ENCODE data around the gene ACSM2B.

ACSM2B gene

GRCh38 chr16:20620003-20620402 lies 43.8 kb upstream of the ACSM2B start:
- in situ Hi-C loops (cut with MboI; ENCODE audit: low sequenced_read_pairs, unreplicated experiment): no loop called here
- TF ChIP-seq CTCF (IDR thresholded peaks at IDR 0.05; ENCODE audit: borderline replicate concordance, control extremely low read depth, extremely low read depth, insufficient read depth, missing control alignments): no peak
- DNase-seq (ENCODE audit: low spot score): no peak

DNA sequence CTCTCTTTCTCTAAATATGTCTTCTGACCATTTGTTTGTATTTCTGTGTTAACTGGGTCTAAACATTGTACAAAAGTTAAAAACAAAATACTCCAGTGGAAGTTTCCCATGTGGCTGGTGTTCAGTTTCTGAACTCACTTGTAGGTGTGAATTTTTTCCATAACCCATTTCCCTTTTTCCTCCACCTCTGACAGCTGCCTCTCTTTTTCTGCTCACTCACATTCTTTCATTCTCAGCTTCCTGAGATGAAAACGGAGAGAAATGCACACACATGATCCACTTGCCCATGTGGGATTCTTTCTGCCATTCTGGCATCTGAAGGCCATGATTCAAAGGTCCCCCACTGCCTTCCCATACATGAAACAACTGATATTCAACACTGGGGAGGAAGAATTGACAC lies 41.1 kb upstream of the ACSM2B start:
- DNase-seq (ENCODE audit: low spot score): no peak
- in situ Hi-C loops (cut with MboI; ENCODE audit: low sequenced_read_pairs, unreplicated experiment): no loop called here
- TF ChIP-seq CTCF (IDR thresholded peaks at IDR 0.05; ENCODE audit: borderline replicate concordance, control extremely low read depth, extremely low read depth, insufficient read depth, missing control alignments): no peak

DNA sequence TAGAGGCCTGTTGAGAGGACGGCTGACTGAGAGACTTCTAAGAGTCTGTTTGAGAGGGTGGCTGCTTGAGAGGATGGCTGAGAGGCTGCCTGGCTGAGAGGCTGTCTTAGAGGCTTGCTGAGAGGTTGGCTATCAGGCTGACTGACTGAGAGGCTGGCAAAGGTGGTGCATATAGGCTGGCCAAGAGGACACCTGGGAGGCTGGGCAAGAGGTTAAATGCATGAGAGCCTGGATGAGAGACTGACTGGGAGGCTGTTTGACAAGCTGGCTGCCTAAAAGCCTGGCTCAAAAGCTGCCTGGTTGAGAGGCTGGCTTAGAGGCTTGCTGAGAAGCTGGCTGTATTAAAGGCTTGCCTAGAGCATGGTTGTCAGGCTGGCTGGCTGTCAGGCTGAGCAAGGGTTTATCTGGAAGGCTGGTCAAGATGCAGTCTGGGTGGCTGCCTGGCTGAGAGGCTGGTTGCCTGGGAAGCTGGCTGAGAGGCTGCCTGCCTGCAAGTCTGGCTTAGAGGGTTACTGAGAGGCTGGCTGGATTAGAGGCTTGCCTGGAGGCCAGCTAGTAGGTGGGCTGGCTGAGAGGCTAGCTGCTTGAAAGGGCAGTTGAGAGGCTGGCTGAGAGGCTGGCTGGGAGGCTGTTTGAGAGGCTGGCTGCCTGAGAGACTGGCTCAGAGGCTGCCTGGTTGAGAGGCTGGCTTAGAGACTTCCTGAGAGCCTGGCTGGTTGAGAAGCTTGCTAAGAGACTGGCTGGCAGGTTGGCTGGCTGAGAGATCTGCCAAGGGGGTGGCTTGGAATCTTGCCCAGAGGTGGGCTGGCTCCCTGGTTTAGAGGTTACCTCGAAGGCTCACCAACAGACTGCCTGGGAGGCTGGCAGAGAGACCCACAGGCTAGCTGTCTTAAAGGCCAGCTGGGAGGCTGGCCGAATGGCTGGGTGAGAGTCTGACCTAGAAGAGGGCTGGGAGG lies 38.3 kb upstream of the ACSM2B start:
- no peak for DNase-seq (ENCODE audit: low spot score)
- in situ Hi-C loops (cut with MboI; ENCODE audit: low sequenced_read_pairs, unreplicated experiment): no loop called here
- no peak for TF ChIP-seq CTCF (IDR thresholded peaks at IDR 0.05; ENCODE audit: borderline replicate concordance, control extremely low read depth, extremely low read depth, insufficient read depth, missing control alignments)

- in situ Hi-C loops (cut with MboI; ENCODE audit: low sequenced_read_pairs, unreplicated experiment): no loop called here
- TF ChIP-seq CTCF (IDR thresholded peaks at IDR 0.05; ENCODE audit: borderline replicate concordance, control extremely low read depth, extremely low read depth, insufficient read depth, missing control alignments): no peak
- no peak for DNase-seq (ENCODE audit: low spot score)
Measured at GRCh38 chr16:20613481-20614185, 37.5 kb upstream of the ACSM2B start.

DNA sequence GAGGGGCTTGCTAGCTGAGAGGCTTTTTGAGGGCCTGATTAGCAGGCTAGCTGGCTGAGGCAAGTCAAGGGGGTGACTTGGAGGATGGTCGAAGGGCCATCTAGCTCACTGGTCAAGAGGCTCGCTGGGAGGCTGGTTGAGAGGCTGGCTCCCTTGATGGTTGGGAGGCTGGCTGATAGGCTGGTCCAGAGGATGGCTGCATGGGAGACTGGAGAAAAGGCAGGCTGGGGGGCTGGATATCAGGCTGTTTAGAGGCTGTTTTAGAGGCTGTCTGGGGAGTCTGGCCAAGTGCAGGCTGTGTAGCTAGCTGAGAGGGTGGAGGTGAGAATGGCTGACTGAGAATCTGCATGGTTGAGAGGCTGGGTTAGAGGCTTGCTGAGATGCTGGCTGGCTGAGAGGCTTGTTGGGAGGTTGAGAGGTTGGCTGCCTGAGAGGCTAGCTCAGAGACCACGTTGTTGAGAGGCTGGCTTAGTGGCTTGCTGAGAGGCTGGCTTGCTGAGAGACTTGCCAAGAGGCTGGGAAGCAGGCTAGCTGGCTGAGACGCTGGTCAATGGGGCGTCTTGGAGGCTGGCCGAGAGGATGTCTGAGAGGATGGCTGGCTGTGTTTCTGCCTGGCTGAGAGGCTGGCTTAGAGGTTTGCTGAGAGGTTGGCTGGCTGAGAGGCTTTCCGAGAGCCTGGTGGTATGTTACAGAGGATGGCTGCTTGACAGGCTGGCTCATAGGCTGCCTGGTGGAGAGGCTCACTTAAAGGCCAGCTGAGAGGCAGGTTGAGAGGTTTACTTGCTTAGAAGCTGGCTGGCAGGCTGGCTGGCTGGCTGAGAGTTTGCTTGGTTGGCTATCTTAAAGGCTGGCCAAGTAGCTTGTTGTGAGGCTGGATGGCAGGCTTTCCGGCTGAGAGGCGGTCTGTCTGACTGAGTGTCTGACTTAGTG lies 36.6 kb upstream of the ACSM2B start:
- DNase-seq (ENCODE audit: low spot score): no peak
- in situ Hi-C loops (cut with MboI; ENCODE audit: low sequenced_read_pairs, unreplicated experiment): no loop called here
- no peak for TF ChIP-seq CTCF (IDR thresholded peaks at IDR 0.05; ENCODE audit: borderline replicate concordance, control extremely low read depth, extremely low read depth, insufficient read depth, missing control alignments)

- in situ Hi-C loops (cut with MboI; ENCODE audit: low sequenced_read_pairs, unreplicated experiment): no loop called here
- TF ChIP-seq CTCF (IDR thresholded peaks at IDR 0.05; ENCODE audit: borderline replicate concordance, control extremely low read depth, extremely low read depth, insufficient read depth, missing control alignments): no peak
- DNase-seq (ENCODE audit: low spot score): no peak
Measured at GRCh38 chr16:20611975-20612481, 35.9 kb upstream of the ACSM2B start.

Measured in GM13976 (cell line).